RPMI8226 (cell line): ENCODE data around the gene GYS2.
"Not testable (repeated sequence)": the region's sequence is repeated elsewhere in the genome, so short reads cannot be mapped to it uniquely, and the experiment has no call there.

Source experiments
- DNase-seq: peaks from one replicate; pipeline ENCODE4 v3.0.0-alpha.2; 2015

The GYS2 gene

DNA sequence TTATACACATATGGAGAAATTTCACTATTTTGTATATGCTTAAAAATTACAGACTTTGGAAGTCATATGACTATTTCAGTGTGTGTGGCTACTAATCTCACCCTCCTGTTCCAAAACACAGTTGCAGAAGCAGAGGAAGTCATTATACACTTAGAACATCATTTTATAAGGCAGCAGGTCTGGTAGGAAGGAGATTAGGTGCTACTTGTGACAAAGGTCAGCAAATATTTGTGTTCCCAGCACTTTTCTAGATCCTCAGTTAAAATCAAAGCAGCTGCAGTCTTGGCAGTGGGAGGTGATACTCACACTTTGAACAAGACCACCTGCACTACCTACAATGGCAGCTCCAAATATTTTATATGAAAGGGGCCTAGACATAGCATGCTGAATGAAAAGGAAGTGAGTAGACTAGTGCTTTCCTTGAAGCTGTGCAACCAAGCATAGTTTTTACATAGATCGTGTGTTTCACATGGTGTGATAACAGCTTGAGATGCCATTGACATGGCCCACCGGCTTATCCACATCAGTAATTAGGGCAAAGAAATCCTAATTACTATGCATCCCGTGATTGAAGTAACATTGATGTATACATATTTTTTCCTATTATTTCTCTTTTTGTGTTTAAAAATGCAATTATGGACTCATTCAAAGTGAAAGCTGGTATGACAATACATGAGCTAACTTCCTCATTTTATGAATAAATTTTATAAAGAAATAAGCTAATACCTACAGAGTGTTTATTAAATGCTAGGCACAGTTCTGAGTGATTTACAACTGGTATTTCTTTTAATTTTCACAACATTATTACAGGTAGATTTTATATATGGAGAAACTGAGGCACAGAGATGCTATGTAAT is 5.3 kb downstream of the GYS2 start:
- no peak for DNase-seq

DNA sequence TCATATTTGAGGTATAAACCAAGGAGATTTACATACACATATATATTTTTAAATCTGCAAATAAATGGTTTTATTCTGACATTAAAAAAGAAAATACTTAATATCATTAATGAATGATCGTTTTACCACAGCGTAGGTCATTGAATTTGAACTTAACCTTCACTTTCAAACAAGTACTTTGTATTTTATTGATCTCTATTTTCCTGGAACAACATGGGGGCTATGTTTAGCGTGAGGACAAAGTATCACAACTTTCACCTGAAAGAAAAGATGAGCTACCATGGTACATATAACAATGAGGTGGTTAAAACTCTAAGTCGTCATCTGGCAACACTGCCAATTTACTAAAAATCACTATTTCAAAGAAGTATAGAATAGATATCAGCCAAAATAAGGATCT is 6.0 kb downstream of the GYS2 start:
- no peak for DNase-seq

DNA sequence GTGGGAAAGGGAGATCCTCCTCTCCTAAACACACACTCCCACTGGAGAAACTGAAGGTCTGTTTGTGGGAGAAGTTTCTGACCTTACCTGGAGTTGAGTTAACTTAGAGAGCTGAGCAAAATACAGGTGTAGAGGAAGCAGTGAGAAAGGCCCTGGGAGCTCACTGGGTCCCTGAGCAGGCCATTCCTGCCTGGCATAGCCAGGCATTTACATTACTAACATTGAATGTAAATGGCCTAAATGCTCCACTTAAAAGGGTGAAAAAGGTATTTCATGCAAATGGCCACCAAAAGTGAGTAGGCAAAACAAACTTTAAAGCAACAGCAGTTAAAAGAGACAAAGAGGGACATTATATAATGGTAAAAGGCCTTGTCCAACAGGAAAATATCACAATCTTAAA is 9.3 kb downstream of the GYS2 start:
- DNase-seq = not testable (repeated sequence)

DNA sequence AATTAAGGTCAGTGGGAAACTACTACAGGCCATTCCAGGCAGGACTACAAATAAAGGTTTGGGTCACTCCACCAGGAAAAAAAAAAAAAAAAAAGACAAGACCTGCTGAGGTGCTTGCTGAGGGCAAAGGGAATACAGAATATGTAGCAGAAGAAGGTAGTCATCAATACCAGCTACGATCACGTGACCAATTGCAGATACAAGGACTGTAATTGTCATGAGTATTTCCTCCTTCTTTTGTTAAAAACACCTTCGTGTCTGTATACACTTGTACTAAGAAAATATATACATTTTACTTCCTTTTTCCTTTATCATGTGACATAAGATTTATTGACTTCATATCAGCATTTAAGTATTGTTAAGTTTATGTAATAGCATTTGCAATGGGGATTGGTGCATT is 19.2 kb downstream of the GYS2 start:
- DNase-seq = no peak

DNA sequence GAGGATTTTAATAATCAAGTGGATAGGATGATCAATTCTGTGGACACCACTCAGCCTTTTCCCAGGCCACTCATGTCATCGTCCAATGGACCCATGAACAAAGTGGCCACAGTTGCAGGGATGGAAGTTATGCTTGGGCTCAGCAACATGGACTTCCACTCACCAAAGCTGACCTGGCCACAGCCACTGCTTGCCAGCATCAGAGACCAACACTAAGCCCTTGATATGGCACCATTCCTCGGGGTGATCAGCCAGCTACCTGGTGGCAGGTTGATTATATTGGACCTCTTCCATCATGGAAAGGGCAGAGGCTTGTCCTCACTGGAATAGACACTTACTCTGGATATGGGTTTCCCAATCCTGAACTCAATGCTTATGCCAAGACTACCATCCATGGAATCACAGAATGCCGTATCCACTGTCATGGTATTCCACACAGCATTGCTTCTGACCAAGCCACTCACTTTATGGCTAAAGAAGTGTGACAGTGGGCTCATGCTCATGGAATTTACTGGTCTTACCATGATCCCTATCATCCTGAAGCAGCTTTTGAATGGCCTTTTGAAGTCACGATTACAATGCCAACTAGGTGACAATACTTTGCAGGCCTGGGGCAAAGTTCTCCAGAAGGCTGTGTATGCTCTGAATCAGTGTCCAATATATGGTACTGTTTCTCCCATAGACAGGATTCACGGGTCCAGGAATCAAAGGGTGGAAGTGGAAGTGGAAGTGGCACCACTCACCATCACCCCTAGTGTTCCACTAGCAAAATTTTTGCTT is 20.1 kb downstream of the GYS2 start:
- not testable (repeated sequence) for DNase-seq

DNA sequence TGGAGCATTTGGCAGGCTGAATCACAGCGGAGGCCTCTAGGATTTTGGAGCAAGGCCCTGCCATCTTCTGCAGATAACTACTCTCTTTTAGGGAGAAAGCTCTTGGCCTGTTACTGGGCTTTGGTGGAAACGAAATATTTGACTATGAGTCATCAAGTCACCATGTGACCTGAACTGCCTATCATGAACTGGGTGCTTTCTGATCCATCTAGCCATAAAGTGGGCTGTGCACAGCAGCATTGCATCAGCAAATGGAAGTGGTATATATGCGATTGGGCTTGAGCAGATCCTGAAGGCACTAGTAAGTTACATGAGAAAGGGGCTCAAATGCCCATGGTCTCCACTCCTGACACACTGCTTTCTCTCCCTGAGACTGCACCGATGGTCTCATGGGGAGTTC is 21.1 kb downstream of the GYS2 start:
- no peak for DNase-seq

DNA sequence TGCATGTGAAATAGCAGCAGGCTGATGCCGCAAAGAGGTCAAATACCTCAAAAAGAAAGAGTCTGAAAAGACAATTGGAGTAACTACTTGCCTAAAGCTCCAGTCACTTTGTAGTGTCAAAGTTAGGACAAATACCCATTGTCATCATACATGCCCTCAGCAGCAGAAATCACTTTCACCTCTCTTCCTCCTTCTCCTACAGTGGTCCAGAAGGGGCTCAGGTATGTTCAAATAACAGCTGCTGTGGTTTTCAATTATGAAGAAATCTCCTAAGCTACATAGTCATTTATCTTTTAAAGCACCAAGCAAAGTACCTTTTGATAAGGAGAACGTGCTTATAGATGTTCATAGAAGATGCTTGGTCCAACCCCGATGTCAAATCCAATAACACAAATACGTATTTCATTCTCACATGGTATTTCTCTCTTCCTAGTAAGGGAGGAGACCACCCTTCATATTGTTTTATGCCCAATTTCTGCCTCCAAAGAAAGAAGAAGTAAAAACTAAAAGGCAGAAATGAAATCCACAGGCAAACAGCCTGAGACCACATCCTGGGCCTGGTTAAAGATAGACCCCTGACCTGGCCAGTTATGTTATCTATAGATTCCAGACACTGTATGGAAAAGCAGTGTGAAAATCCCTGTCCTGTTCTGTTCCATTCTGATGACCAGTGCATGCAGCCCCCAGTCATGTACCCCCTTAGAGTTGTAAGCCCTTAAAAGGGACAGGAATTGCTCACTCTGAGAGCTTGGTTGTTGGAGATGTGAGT is 23.7 kb downstream of the GYS2 start:
- no peak for DNase-seq

DNA sequence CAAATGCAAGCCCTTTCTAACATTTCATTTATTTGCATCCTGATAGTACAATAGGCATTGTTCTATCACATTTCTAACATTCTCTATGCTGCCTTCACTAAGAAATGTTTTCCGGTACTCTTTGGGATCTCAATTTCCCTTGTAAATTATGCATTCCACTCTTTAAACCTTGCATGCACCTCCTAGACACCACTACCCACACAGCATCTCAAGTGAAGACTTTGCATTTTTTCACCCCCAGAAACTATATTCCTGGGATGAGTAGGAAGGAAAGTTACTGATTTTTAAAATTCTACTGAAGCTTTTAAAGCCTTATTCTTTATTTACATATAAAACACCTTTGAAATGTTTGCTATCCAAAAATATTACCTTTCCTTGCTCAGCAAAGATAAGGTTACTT is 27.1 kb downstream of the GYS2 start:
- DNase-seq = no peak

DNA sequence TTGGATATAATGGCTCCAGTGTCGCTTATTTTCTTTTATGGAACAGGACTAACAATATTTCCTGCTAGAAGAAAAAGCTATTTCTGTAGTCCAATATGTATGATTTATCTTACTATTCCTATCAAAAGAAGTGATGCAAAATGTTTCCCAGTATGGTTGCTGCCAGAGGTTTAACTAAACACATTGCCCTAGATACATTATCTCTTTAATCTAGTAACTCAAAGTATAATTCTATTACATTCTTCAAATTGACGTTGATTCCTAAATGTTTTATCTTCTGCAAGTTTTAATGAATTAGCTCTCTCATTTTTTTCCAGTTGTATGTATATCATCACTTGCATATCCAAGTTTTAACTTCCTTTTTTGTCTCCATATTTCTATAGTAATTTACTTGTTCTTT is 28.2 kb downstream of the GYS2 start:
- no peak for DNase-seq

DNA sequence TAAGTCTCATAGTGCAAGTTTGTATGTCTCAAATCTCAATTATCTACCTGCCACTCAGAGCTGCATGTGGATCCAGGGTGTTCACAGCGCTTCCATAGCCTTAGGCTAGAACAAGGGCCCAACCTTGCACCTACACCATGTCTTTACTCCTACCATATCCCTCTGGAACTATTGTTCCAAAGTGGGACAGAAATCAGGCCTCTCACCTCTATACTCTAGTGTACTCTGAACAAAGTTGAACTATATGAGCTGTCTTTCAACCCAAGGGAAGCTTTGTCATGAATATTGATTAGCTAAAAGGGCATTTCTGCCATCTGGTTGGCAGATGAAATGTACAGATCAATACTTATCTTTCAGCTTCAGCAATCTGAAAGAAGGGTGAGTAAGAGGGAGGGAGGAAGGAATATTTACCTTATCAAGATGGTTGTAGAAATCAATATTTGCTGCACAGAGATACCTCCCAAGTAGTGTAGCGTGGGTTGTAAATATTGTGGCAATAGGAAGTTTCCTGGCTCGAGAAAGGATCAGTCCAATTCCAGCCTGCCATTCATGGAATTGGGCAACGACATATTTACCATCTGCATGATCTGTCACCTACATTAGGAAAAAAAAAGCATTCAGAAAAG is 30.8 kb downstream of the GYS2 start:
- DNase-seq = no peak

DNA sequence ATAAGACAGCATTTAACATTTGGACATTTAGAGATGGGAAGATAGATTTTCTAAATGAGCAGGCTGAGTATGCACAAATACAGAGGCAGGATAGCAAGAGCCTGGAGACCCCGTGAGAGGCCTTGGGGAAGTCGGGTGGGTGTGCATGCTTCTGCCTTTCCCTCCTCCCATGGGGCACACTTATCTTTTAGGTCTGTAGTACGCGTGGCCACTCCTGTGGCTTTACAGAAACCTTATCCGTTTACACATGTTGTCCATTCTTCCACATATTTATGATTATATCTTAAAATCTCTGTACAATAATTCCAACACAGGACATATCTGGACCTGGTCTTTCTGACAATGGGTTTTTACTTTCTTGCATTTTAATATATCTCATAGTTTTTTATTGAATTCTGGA is 33.6 kb downstream of the GYS2 start:
- no peak for DNase-seq

DNA sequence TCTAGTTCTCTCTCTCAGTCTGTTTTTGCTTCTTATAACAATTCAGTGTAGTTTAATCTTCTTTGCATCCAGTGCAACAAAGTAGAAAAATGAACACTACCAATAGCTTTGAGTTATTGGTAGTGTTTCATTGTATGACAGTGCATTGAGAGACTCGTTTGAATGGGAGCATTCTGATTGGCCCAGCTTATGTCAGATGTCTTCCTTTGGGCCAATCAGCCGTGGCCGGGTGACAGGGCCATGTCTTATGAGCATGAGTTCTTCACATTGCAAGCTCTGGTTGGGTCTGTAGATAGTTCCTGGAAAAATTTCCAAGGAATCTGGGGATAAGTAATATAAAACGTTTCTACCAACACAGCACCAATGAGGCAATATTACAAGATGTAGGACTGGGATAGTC is 36.5 kb downstream of the GYS2 start:
- DNase-seq = no peak

DNA sequence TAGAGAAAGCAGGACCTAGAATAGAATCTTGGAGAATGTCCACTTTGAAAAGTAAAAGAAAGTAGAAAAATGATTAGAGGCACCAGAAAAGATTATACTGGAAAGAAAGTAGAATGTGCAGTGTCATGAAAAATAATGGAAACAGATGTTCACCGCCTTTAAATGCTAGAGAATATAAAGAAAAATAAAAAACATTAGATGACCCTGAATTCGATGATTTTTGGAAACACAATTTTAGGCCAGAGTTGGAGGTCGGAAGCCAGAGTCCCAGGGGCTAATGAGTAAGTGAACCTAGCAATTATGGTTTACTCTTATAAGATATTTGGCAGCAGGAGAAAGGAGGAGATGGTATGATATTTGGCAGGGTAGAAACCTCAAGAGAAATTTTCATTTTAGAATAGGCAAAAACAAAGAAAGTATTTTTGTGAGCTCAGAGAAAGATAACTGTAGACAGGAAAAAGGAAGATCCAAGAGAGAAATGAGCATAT is 37.7 kb downstream of the GYS2 start:
- DNase-seq = no peak

DNA sequence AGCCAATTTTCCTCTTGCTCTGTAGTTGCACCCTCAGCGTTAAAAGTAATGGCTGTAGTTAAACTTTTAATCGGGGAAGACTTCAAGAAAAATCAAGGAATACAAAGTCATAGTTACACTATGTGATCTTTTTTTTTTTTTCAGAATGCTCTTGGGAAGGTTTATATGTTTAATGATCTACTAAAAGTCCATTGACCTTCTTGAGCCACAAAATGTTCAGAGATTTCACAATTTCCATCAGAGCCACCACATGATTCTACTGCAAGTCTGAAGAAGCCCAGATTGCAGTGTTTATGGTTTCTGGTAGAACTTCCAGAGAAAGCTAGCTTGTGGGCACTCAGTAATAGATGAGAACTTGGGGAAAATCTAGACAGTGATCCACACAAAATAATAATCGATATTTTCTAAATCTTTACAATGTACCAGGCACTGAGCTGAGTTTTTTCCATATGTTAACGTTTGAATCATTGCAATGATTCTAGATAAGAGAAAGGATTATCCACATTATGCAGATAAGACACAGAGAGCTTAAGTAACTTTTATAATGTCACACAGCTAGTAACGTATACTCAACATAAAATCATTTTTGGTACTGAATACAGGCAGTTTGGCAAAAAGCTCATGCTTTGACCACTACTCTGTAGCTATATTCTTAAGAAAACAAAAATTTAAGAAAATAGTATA is 38.3 kb downstream of the GYS2 start:
- DNase-seq = no peak

DNA sequence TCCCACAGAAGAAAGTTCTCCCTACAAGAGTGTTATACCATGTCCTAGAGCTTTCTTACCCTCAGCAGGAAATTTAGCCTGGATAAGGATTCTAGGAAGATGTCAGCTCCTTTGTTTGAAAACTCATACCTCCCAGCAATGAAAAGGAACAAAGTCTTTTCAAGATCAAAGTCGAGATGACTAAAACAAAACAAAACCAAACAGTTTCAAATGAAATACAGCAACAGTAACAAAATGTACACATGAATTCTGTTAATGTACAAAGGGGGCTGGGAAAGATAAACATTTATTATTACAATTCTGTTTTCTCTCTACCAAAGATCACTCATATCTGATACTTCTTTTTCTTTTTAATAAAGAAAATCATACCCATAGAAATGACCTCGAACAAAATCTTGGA is 41.8 kb downstream of the GYS2 start:
- no peak for DNase-seq

DNA sequence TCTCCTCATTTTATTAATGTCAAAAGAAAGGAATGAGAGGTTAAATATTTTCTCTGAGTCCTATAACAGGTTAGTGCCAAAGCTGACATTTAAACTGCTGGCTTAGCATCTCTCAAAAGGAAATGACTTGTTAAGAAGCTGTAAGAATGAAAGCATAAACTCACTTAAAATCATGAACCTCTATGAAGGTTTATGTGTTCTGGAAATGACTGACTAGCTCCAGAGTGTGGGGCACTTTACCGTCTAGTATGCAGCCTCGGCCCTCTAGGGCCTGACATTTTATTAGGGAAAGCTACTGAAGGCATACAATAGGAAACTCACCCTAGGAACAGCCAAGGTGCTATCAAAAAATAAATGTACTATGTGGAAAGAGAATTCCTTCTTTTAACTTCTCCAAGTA is 43.5 kb downstream of the GYS2 start:
- DNase-seq = no peak

DNA sequence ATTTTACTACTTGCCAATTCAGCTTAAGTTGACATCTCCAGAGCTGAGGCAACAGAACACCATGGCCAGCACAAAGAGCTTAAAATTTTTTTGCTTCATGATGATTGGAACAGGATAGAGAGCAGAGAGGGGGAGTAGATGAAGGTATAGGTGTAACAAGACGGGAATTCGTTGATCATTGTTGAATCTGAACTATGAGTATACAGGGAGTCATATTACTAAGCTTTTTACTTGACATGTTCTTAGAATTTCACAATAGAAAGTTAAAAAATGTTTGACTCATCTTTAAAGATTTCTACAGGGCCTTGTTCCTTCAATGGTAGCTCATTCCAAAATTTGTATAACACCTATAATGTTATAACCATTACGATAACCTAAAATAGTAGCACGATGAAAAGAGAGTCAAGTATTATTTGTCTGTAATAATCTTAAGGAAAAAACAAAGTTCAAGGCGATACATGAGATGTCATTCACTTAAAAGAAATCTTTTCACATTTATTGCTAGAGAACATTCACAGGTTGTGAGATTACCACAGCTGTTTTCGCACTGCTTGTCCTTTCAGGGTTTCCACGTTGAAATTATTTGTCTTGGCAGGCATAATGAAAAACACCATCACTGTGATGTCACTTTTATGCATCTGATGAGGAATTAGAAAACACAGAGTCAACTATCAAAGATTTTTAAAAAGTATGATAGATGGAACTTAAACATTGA is 44.6 kb downstream of the GYS2 start:
- DNase-seq = no peak

DNA sequence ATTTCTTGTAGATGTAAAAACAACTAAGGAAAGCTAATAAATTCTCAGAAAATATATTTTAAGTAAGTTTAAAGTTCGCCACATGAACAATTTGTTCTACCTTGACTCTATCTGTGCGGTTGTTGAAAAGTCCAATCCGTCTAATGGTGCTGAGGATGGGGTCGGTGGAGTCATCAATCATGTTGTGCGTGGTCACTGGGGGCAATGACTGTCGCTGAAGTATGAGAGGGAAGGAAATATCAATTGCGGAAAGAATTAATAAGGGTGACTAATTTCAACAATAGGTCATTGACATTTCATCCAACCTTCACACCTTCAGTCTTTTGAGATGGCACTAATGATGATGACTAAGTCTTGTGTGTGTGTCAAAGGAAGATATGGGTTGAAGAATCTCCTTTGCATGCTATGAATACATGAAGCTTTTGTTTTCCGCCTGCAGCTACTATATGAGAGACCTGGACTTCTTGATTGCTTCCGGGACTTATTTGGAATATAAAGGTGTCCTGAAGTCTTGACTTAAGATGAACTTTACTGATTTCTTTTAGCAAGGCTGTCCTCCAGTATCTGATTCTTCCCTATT is 46.5 kb downstream of the GYS2 start:
- DNase-seq = no peak

DNA sequence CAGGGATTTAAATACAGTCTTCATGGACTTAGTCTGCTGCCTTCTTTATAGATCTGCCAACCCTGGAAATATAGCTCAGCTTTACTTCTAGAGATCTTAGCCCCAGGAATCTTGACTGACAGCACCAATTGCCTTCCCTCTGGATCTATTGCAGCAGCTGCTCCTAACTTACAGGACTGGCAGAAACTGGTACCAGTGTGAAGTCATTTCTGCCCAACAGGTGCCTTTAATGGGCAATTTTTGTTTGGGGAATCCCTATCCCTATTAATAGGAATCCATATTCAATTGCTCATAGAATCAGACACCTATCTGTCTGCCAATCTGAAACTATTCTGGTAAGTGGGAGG is 51.3 kb downstream of the GYS2 start:
- no peak for DNase-seq

DNA sequence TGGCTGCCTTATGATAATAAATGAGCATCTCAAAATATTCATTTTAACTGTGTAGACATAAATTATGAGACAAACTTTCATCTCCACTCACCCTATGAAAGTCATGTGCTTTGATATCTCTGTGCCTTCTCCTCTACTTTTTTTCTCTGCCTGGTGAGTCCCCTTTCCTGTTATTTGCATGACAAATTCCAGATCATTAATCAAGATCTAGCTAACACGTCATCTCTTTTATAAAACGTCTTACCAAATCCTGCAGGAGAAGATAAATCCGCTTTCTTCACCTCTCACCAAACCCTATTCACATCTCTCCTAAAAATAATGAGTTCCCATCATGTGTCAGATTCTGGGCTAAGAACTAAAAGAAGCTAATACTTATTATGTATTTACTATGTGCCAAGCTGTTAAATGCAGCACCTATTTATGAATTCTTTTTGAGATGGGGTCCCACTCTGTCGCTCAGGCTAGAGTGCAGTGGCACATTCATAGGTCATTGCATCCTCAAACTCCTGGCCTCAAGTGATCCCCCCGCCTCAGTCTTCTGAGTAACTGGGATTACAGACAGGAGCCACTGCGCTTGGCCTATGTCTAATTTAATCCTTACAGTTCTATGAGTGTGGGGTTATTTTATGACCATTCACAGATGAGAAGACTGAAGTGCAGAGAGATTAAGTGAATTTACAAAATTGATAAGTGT is 51.9 kb downstream of the GYS2 start:
- DNase-seq = no peak
